GM06990 (cell line): ENCODE results near the gene NAPSA.

Experiments
- DNase-seq: peaks from one replicate; pipeline ENCODE4 v3.0.0-alpha.2; 2011; ENCODE audit not compliant: insufficient read length; ENCODE audit errors: extremely low read depth
- H3K27me3 ChIP-seq: replicated peaks from 2 replicates; pipeline ENCODE4 v1.6.0; 2011; ENCODE audit warnings: low read length; ENCODE audit not compliant: control insufficient read depth, insufficient read depth
- H3K36me3 ChIP-seq: 2 replicates; pipeline ENCODE4 v1.5.1; 2011; ENCODE audit warnings: low read length; ENCODE audit not compliant: control insufficient read depth, insufficient read depth
- H3K4me3 ChIP-seq: replicated peaks from 2 replicates; pipeline ENCODE4 v1.5.1; 2011; ENCODE audit warnings: low read depth, mild to moderate bottlenecking, control low read depth, low read length
- TF ChIP-seq, protein P1 (sequence below): IDR thresholded peaks from 2 replicates; pipeline ENCODE4 v1.5.1; 2011; ENCODE audit warnings: low read length, control low read depth, mild to moderate bottlenecking, inconsistent platforms; ENCODE audit not compliant: insufficient read depth, poor library complexity, severe bottlenecking

NAPSA gene

GRCh38 chr19:50387868-50388245, 22.4 kb upstream of the NAPSA start:
- Histone ChIP-seq H3K4me3 (no peak overlapping the region), H3K27me3 (no peaks in the 10 kb centered on the region), H3K36me3 (peaks cover 9% of the 10 kb centered on the region)
- TF ChIP-seq, protein P1, sequence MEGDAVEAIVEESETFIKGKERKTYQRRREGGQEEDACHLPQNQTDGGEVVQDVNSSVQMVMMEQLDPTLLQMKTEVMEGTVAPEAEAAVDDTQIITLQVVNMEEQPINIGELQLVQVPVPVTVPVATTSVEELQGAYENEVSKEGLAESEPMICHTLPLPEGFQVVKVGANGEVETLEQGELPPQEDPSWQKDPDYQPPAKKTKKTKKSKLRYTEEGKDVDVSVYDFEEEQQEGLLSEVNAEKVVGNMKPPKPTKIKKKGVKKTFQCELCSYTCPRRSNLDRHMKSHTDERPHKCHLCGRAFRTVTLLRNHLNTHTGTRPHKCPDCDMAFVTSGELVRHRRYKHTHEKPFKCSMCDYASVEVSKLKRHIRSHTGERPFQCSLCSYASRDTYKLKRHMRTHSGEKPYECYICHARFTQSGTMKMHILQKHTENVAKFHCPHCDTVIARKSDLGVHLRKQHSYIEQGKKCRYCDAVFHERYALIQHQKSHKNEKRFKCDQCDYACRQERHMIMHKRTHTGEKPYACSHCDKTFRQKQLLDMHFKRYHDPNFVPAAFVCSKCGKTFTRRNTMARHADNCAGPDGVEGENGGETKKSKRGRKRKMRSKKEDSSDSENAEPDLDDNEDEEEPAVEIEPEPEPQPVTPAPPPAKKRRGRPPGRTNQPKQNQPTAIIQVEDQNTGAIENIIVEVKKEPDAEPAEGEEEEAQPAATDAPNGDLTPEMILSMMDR = no peak
- no peak for DNase-seq

DNA sequence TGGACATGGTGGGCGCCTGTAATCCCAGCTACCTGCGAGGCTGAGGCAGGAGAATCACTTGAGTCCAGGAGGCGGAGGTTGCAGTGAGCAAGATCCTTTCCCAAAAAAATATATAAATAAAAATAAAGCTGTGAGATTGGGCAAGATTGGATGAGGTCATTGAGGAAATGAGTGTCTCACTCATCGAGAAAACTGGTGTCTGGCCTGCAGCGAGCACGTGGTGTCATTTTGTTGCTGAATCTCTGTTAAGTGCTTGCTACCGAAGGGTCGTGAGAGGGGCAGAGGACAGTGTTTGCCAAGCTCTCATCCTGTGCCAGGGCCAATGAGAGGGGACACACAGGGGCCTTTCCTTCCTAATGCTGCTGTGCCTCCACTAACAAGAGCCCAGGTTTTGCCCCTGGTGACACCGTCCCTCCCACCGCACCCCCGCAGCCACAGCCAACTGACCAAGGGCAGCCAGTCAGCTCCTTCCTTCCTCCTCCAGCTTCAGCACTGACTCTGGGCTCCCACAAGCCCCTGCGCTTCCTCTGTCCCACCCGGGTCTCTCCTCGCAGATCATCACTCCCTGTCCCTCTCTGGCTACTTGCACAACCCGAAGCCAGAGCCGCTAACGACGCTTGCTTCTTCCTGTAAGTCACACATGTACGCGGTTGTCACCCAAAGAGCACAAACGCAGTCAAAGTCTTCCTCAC, 21.9 kb upstream of the NAPSA start:
- no peak for DNase-seq
- H3K27me3 ChIP-seq = no peaks in the 10 kb centered on the region
- no peak overlapping the region for H3K4me3 ChIP-seq
- H3K36me3 ChIP-seq = peaks cover 11% of the 10 kb centered on the region
- TF ChIP-seq, protein P1 = no peak

- peaks cover 25% of the 10 kb centered on the region for H3K36me3 ChIP-seq
- H3K4me3 ChIP-seq = peak overlapping the region; percentile 73
- no peaks in the 10 kb centered on the region for H3K27me3 ChIP-seq
- TF ChIP-seq, protein P1 = no peak
- no peak for DNase-seq
Measured at GRCh38 chr19:50384685-50385535, 19.5 kb upstream of the NAPSA start.

- Histone ChIP-seq H3K4me3 (peak within 1 kb of the TSS; percentile 73), H3K27me3 (no peaks in the 10 kb centered on the region), H3K36me3 (peaks cover 32% of the 10 kb centered on the region)
- TF ChIP-seq, protein P1 = no peak
- peak; percentile 96 for DNase-seq
Measured at GRCh38 chr19:50383852-50384684, 18.6 kb upstream of the NAPSA start, which contains the start of gene POLD1. Gene POLD1 (plus strand): TSS chr19:50384347. CDS start chr19:50398852, 14,505 bp downstream.

GRCh38 chr19:50383001-50383851, 17.8 kb upstream of the NAPSA start:
- Histone ChIP-seq H3K4me3 (peak overlapping the region; percentile 60), H3K36me3 (peaks cover 39% of the 10 kb centered on the region), H3K27me3 (no peaks in the 10 kb centered on the region)
- no peak for DNase-seq
- TF ChIP-seq, protein P1 = no peak
